Stimulated activated CD4-positive, alpha-beta T cell treated with anti-CD3 and anti-CD28 coated beads, Interleukin-4, amount 100 ng/mL, for 1 hour (primary cell): Measurements from ENCODE around the gene TLL2.
"Not testable (repeated sequence)": the region's sequence is repeated elsewhere in the genome, so short reads cannot be mapped to it uniquely, and the experiment has no call there.

Source experiments
- DNase-seq: peaks from one replicate; pipeline ENCODE4 v3.0.0-alpha.2; 2020

TLL2 gene

DNA sequence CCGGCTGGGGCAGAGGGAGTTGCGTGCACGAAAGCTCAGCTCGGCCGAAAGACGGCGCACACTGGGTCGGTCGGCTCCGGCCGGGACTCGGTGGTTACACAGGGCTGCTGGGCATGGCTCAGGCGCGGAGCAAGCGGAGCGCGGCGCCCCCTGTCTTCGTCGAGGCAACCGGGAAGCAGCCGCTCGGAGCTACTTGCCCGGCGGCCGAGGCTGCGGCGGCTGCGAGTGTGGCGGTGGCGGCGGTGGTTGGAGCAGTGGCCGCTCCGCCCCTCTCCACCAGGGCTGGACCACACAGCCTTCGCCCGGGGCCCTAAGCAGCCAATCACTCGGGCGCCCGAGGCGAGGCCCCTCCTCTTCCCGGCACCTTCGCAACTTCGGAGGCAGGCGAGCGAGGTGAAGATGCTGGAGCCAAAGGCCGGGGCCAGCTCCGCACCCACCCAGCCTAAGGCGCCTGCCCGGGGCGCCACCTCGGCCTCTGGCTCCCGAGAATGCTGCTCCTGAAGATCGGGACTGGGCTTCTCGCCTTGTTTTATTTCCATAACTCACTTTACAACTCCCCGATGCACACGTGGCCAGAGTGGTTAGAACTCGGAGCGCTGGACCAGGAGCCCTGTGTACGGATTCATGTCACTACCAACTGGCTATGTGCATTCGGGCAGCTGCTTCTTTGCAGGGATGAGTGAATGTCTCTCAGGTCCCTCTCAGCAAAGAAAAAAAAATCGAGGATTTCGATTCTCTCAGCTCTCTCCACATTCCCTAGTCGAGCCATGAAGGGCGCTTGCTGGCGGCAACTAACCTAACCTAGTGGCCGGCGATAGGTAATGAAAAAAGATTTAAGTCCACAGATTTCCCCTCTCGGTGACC lies at the start of gene TLL2:
Gene TLL2, minus strand, starts transcription at position 229 of the 864 bp plus-strand sequence. CDS start 241 bp downstream, outside the sequence.
- peak; percentile 48 for DNase-seq

DNA sequence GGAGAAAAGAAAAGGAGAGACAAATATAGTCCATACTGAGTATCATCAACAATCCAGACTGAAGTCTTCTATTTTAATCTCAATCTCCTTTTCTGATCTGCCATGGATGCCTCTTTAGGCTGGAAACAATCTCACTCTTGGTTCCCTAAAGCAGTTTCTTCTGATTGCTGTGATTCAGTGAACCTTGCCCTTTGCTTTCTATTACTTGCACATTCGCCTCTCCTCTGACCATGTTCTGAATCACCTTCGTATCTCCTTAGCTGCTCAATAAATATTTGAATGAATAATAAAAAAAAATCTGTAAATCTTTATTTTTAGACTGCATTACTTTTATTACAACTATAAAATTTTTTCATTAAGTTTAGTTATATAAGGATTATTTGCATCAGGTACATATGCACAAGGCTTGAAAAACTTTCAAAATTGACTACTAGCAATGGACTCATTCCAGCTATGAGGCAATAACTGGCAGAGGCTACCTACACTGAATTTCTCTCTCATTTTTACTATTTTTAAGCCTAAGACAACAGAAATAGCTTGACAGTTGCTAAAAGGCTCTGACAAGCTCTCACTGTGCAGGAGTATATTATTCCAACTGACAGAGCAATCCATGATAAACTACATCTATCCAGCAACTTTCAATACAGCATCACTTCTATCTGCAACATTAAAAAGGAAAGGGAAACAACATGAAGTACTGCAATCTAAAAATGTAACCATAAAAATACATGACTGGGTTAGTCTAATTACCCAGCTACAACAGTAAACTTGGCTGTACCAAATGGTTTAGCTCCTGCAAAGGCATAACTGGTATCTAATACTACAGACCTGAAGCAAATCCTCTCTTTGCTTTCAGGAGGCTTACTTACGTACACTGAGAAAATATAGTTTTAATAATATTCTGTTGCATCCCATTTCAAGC lies 47.5 kb upstream of the TLL2 start:
- no peak for DNase-seq

DNA sequence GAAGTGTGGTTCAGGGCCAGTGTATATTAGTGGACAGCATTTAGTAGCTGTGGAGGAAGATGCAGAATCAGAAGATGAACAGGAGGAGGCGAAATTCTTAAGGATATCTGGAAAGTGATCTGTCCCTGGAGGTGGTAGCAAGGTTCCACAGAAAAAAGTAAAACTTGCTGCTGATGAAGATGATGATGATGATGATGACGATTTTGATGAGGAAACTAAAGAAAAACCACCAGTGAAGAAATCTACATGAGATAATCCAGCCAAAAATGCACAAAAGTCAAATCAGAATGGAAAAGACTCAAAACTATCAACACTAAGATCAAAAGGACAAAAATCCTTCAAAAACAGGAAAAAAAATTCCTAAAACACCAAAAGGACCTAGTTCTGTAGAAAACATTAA lies 46.8 kb upstream of the TLL2 start:
- no peak for DNase-seq

DNA sequence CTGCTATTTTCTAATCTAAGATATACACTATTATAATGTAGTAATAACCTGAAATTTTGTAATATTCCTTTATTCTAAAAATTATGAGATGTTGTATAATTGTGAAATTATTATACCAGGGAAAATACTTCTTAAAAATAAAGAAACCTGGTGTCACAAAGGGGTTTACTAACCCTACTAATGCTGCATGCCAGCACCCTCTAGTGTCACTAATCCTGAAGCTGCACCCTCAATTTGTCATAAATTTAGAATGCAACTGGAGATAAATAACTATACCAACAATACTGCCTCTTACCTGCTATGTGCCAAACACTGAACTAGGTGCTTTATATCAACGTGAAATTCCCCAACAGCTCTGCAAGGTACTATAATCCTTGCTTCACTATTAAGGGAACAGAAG lies 42.3 kb upstream of the TLL2 start:
- no peak for DNase-seq

DNA sequence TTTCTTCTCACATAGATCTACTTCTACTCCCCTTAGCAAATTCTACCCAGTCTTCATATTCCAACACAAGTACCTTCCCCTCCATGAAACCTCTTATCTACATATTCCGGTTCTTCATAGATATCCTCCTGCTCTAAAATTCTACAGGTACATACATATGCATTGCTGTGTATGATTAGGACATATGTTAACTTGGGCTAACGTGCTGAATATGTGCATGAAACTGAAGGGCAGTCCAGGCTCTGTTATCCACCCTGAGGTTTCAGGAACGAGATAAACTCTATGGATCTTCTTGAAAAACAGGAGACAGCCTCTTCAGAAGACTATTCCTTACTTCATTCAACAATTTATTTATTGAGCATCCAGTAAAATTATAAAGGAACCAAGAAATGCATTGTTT lies 41.6 kb upstream of the TLL2 start:
- DNase-seq, result no peak

DNA sequence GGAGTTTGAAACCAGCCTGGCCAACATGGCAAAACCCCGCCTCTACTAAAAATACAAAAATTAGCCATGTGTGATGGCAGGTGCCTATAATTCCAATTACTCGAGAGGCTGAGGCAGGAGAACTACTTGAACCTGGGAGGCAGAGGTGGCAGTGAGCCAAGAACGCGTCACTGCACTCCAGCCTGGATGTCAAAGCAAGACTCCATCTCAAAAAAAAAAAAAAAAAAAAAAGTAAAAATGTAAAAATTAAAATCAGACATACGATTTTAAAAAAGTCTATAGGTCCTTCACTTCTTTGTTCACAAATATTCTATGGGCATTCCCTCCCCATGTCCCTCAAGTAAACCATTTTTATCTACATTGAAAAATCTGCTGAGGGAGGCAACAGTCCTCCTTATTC lies 34.9 kb upstream of the TLL2 start:
- no peak for DNase-seq

DNA sequence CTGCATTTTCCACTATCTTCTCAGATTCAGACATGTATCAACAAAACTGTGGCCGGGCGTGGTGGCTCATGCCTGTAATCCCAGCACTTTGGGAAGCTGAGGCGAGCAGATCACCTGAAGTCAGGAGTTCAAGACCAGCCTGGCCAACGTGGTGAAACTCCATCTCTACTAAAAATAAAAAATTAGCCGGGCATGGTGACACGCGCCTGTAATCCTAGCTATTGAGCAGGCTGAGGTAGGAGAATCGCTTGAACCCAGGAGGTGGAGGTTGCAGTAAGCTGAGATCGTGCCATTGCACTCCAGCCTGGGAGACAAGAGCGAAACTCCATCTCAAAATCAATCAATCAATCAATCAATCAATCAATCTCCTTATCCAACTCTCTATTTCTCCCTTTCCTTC lies 31.8 kb upstream of the TLL2 start:
- DNase-seq, result not testable (repeated sequence)

DNA sequence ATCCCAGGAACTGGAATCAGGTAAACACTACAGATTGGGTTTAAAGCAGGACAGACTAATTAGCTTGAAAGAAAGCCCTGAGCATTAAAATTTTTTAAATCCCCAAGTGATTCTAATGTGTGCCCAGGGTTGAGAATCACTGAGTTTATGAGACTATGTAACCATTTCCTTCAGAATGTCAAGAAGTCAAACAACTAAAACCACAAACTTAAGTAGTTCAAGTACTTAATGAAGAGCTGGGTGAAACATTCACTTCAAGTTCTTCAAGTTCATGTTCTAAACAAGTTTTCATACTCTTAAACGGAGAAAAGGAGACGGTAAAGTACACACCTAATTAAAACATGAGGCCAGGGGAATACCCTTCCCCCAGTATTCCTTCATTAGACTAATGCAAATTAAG lies 28.2 kb upstream of the TLL2 start:
- no peak for DNase-seq

DNA sequence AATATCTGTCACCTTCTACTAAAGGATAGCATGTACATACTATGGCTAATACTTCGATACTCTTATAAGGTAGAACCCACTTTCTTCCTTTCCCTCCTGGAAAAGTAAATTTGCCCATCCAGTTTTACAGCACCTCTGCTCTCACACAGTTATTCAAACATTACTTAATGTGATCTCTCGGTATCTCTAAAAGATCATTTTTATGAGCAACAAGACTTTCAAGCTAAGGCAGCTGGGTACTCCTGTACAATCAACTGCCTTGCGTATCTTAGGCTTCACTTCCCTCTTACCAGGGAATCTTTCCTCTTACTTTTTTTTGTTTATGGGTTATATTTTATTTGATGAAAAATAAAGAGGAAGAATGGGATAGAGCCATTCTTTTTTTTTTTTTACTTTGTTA lies 26.5 kb upstream of the TLL2 start:
- no peak for DNase-seq

DNA sequence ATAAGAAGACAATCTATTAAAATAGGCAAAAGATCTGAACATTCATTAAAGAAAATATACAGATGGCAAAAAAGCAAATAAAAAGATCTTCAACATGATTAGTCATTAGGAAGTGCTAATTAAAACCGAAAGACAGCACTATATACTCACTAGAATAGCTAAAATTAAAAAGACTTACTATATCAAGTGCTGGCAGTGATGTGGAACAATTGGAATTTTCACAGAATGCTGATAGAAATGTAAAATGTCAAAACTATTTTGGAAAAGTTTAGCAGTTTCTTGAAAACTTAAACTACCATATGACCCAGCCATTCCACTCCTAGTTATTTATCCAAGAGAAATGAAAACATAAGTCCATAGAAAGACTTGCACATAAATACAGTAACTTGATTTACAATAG lies 25.0 kb upstream of the TLL2 start:
- no peak for DNase-seq

DNA sequence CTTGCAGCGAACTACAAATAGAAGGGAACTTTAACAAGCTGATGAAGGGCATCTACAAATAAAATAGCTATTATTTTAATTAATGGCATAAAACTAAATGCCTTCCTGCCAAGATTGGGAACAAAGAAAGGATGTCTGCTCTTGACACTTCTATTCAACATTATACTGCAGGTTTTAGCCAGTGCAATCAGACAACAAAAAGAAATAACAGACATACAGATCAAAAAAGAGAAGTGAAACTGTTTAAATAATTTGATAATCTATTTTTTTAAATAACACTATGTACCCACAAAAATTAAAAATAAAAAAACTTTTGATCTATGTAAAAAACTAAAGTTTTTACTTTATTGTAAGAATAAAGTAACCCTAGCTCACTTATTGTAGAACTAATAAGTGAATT lies 22.4 kb upstream of the TLL2 start:
- no peak for DNase-seq

DNA sequence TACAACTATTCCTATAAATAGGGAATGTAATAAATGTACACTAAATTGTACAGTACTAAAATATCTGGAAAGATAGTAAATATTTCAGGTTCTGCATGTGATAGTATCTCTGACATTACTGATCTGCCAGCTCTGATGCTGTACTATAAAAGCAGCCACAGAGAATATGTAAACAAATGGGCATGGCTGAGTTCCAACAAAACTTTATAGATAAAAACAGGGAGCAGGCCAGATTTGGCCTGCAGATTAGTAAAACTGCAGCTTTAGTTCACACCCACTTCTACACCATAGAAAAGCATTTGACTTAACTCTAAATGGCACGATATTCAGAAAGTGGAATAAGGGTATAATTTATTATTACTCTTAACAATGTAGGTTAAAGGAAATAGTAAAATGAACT lies 18.8 kb upstream of the TLL2 start:
- DNase-seq, result no peak

DNA sequence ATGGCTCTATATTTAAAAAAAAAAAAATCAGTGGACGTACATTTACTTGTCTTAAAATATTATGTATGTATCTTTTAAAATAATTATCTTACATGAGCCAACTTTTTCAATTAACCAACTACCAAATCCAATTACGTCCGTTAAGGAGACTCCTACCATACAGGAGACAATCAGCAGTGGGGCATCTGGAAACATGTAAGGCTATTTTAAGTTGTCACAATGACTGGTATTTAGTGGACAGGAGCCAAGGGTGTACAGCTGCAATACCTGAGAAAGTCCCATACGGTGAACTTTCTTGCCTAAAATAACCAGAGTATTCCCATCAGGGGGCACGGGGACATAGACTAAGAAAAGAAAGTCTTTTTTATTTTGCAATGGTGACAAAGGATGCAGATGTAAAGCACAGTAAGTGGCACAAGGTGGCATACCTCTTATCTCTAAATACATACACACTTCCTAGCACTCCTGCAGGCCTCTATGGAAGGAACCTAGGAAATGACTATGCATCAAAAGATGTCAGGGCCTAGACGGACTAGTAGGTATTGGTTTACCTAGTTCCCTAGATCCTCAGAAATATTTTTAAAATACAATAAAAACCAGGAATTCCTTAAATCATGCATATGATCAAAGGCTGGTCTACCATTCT lies 16.0 kb upstream of the TLL2 start:
- no peak for DNase-seq

DNA sequence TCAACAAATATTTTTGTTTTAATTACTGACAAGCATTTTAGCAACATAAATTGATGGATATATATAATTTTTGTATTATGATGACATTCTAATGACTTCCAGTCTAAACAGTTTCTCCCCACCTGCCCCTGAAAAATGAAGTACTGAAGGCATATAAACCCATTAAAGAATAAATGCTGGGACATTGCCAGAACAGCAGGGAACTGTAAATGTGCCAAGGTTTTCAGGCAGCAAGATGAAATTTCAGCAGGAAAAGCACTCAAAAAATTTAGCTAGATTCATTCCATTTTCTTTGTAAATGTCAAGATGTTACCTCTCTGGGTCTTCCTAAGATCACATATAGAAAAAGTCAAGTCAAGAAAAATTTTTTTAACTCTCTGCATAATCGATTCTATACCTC lies 11.0 kb upstream of the TLL2 start:
- no peak for DNase-seq

DNA sequence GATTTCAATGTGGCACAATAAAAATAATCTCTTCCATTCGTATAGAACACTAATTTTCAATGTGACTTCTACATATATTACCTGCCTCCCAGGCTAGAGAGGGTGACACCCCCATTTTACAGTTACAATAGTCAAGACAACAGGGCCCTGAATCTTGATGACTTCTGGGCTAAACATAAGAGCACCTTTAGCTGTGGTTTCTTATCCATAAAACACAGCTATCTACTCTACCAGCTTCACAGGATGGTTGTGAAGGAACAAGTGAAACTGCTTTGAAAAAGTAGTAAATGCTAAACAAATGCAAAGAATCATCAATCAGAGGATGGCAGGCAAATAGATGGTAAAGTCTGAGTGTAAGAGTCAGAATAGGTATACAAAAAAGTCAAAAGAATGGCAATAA lies 3.6 kb upstream of the TLL2 start:
- no peak for DNase-seq

DNA sequence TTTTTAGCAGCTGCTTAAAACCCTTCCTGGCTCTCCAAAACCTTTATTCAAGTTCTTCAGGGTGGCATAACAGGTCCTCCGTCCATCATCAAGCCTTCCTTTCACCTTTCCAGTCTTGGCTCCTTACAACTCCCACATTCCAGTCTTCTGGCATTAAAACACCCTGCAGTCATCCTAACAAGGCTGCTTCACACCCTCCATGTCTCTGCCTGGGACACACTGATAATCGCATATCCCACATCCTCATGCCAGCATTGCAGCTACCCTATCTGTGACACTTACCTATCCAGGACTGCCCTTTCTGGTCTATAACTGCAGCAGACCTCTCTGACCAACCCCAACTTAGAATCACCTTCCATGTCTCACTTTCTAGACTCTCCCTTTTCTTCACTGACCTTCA lies 2.6 kb upstream of the TLL2 start:
- DNase-seq, result no peak

DNA sequence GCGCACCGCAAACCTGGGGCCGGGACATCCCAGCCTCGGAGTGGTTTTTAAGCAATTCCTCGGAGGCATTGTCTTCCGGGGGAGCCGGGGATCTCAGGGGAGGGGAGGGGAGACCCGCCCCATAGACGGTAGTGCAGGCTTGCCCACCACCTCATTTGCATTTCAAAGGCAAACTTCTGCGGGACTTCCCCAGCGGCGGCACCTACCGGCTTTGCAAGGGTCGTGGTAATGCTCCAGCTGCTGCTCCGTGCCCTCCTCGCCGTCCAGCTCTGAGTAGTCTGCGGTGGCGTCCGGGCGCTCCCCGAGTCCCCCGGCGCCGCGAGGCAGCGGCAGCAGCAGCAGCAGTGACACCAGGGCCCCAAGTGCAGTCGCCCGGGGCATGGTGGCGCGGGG lies 425 bp downstream of the TLL2 start:
- DNase-seq, result peak; percentile 29

DNA sequence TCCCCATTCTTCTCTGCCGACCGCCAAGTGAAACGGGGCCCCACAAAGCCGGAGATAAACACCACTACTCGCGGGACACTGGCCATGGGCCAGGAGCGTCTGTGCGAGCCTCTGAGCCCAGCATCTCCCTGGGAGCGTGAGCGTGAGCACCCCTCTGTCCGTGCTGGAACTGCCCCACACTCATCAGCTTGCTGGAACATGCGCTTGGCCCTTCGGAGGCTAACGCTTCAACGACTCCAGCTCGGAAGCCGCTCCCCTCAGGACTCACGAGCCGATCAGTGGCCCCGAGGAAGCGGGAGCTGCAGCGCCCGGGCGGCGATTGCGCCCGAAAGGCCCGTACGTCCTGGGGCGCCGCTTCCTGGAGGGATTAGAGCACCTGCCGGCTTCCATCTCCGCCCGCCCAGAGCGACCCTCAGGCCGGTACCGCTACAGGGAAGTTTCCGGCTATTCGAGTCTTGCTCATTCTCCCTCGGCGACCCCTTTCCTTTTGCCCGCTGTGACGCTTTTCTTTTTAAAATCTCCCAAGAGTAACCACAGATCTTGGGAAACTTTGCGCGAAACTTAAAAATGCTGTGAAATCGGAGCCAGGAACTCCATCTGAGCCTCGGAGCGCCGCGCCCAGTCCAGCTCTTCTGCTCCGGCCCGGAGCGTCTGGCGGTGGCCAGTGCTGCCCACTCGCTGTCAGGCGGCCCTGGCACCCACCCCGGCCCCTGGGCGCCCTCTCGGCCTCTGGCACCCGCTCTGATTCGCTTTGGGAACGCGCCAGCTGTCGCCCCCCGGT lies 1.0 kb downstream of the TLL2 start:
- DNase-seq, result no peak

DNA sequence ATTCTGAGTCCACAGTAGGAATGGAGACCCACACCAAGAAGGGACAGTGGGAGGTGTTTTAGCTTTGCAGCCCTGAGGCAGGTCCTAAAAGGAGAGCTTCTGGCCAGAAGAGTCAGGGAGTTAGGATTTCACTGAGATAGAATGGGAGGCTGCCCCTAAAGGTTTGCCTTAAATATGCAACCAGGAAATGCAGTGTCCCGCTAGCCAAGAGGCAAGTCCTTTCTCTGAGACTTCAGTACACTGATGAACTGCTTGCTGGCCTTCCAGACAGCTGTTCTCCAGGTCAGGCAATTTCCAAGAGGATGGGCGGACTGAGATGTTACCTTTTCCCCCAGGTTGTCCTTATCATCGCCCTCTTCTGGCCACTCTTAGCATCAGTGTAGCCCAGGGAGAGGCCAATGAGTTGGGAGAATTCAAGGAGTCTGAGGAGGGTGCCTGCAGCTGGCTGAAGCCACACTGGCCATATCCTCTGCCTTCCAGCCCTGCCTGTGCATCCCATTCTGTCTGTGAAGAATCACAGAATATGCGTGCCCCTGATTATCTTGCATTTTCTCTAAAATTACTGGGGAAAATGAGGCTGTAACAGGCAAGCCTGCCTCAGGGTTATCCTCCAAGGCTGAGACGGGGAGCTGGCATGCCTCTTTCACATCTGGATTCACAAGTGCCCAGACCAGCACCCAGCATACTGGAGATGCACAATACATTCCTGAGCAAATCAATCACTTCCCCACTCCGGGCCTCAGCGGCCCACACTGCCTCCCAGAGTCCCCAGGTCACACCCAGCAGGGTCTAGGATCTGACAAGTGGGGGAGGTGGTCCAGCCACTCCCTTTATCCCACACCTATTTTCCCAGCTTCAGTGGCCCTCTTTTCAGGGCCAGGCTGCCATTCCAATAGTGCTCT lies 2.4 kb downstream of the TLL2 start:
- no peak for DNase-seq

DNA sequence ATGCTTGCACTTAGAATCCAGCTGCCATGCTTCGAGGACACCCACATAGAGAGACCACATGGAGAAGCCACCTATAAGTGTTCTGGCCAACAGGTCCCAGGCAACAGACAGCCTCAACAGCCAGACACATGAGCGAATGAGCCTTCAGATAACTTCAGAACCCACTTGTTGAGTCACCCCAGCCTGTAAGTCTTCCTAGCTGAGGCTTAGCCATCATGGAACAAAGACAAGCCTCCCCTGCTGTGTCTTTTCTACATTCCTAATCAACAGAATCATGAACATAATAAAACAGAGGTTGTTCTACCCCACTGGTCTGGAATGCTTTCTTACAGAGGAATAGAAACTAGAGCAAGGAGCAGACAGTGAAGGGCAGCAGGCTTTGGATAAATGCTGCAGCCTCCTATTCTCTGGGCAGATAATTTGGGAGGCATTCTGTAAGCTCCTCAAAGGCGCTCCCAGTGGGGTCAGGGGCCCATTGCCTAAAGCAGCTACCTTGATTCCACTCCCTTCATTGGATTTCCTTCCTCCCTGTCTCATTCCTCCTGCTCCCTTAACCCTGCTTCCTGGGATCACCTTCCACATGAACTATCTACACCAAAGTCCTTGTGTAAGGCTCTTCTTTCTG lies 4.6 kb downstream of the TLL2 start:
- no peak for DNase-seq

DNA sequence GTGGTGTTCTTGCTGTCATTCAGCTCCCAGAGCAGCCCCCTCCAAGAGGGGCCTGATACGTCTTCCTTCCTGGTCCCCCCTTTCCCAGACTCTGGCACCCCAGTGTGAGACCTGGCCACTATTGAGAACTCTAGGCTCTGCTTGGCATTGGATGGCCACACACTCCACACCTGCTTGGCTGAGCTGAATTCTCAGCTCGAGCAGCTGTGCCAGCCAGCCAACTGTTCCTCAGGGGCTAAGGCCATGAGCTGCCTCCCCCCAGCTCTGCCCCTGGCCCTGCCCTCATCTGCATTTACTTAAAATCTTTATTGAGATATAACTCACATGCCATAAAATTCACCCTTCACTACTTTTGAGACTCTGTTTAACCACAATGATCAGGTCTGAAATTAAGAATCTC lies 6.7 kb downstream of the TLL2 start:
- DNase-seq, result no peak
